HG02938 (cell line): ENCODE data around the gene PTGFRN.
A peak's percentile ranks its signal among the peaks of the same experiment; 100 is the strongest.

Experiments used
- ATAC-seq: cut with Tn5 transposase; IDR thresholded peaks from one replicate; pipeline ENCODE4 v1.9.1; 2021; ENCODE audit warnings: mild to moderate bottlenecking, moderate library complexity; ENCODE audit not compliant: unreplicated experiment

The PTGFRN gene

DNA sequence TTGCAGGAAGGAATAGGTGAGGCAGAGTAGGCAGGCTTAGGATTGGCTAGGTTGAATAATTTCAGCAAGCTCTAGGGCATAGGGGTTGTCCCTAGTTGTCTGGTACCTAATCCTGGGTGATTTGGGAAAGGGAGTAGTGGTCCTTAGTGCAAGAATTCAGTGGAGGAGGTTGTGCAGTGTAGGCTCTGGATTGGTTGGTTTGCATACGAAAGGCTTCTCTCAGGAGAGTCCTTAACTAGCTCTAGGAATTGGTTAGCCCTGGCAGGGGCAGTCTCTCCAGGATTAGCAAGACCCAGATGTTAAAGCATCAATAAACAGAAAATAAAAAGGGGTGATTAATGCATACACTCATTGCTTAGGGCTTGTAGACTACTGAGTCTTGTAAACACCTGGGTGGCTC is 82.2 kb downstream of the PTGFRN start:
- no peak for ATAC-seq

DNA sequence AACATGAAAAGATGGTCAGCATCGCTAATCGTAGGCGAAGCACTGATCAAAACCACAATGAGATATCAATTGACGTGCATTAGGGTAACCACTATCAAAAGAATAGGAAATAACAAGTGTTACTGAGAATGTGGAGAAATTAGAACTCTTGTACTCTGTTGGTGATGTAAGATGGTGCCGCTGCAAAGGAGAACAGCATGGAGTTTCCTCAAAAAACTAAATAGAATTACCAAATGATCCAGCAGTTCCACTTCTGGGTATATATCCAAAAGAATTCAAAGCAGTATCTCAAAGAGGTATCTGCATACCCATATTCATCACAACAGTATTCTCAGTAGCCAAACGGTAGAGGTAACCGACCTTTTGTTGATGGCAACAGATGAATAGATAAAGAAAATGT is 83.6 kb downstream of the PTGFRN start:
- ATAC-seq: no peak

DNA sequence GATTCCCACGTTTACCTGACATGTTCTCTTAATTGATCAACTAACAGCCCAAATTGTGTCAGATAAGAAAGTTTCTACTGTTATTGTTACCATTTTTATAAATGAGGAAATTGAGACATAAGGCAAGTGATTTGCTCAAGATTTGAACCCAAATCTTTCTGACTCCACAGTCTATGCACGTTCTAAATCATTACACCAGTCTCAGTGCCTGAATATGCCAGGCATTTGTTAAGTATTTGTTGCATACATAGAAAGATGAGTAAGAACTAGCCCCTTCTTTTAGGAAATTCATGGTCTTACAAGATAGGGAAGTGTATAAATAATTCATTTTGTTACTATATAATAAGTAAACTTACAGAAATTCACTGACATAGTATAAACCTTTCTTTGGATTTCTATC is 84.7 kb downstream of the PTGFRN start:
- ATAC-seq: no peak

DNA sequence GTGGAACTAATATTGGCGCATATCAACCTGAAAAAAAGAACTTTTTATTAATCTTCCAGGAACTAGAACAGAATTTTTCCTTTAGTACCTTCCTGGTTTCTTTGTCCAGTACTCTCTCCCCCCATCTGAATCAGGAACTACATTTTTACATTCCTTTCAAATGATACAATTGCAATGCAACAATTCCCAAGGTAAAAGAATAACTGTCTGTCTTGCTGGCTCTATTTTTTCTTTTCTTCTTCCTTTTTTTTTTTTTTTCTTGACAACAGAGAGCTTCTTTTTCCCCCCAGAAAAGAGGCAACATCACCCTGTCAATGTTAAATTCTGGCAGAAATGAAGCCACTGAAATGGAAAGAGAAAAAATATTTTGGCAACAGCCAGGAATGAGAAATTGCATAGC is 87.3 kb downstream of the PTGFRN start:
- ATAC-seq: no peak

DNA sequence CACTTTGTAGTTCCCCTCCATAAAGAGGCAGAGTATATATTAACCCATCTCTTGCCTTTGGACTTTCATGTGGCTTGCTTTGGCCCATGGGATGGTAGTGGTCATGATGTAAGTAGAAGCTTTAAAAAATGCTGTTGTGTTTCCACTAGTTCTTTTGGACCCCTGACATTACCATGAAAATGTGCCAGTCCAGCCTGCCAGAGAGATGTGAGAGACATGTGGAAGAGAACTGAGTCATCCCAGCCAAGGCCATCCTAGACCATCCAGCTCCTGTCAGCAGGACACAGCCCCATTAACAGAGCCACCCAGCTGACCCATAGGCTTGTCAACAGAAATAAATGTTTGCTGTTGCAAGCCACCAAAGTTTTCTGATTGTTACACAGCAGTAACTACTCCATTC is 87.9 kb downstream of the PTGFRN start:
- ATAC-seq: no peak

DNA sequence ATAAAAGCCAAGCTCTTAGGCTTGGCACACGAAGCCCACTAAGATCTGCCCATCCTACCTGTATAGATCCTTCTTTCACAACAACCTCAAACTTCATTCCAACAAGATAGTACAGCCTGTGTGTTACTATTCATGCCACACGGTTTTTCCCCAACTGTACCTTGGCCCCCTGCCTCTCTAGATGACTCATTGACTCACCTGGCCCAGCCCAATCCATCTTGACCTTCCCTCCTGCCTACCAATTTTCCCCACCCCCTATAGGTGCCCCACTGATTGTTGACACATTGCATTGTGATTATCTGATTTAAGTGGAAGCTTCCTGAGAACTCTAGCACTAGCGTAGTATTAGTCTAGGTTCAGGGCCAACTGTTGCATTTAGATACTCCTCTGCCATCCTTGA is 89.9 kb downstream of the PTGFRN start:
- no peak for ATAC-seq

DNA sequence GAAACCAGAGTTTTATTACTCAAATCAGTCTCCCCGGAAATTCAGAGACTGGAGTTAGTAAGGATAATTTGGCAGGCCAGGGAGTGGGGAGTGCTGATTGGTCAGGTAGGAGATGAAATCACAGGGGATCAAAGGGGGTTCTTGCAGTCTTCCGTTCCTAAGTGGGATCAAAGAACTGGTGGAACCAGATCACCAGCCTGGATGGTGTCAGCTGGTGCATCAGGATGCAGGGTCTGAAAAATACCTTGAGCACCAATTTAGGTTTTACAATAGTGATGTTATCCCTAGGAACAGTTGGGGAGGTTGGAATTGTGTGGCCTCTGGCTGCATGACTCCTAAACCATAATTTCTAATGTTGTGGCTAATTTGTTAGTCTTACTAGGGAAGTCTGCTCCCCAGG is 90.4 kb downstream of the PTGFRN start:
- no peak for ATAC-seq

DNA sequence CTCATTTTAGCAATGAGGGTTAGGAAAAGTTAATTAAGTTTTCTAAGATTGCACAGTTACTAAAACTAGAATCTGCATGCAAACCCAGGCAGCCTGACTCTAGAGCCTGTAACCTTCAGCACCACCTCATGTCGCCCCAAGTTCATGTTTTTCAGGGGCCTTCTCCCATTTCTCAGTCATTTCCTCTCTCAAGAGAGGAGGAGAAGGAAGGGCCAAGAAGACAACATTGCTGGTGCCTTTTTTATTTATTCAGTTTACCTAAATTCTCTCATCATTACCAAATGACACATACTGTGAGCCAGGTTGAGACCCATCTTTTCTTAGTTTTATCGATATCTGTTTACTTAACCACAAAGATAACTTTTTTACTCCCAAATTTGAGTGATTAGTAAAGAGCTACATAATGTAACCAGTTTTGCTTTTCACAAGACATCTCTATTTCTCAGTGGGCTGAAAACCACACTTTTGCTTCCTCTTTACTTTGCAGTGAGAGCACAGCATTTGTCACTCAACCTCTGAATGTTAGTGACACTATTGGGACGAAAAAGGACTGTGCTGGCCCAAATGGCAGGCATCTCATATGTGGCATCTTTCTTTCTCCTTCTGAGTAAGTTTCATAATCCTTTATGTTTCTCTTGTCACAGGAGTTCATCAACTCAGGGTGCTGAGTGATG is 91.7 kb downstream of the PTGFRN start, which contains the start of gene CD101:
Gene CD101 (plus strand): TSS at position 507 of the 674 bp plus-strand sequence. CDS start 58 bp downstream, at position 565.
- peak; percentile 96 for ATAC-seq

DNA sequence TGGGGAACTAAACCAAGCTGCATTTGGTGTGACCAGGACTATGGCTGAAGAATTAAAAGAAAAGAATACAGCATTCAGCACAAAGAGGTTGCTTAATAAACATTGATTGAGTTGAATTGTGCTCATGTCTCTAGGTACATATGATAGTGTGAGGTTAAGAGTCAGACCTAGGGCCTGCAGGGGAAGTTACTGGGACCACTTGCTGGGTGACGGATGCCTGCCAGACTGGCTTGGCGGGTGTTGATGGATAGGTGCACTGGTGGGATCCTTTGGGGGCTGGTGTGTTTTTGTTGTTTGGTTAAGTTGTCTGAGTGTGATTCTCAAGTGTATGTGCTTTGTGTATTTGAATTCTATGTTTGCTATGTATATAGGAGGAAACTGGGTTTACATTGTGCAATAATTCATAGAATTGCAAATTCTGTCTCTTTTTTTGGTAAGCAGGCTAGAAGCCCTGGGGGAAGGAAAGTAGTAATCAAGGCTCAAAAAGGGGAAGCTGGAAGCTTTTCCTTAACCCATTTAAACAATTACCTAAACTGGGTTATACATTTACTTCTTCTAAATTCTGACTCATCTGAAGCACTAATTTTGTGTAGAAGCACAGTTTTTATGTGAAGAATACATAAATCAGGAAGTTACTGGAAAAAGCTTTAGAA is 93.6 kb downstream of the PTGFRN start:
- no peak for ATAC-seq

DNA sequence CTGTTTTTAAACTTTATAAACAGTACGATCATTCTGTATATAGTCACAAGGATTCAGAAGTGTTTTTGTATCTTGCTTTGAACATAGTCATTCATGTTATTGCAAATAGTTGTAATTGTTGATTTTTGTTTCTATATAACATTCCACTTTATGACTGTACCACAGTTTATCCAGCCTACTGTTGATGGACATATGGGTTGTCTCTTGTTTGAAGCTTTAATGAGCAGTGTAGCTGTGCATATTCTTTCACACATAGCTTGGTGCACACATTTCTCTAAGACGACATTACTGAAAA is 98.0 kb downstream of the PTGFRN start:
- ATAC-seq: no peak

DNA sequence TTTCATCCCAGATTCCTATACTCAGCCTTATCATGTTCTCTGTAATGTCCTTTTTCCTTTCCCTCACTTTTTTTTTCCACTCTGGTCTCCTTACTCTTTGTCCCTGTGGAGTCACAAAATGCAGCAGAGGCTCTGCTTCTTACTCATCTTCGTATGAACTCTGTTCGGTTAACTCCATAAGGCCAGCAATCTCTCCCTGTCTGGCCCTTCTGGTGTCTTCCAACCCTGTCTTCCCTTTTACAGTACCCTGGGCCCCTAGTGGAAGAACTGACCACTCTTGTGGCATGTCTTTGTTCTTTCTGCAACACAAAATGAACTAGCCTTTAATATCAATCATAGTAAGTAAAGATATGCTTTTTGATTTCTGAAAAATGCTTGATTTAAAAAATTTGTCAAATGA is 98.9 kb downstream of the PTGFRN start:
- no peak for ATAC-seq

DNA sequence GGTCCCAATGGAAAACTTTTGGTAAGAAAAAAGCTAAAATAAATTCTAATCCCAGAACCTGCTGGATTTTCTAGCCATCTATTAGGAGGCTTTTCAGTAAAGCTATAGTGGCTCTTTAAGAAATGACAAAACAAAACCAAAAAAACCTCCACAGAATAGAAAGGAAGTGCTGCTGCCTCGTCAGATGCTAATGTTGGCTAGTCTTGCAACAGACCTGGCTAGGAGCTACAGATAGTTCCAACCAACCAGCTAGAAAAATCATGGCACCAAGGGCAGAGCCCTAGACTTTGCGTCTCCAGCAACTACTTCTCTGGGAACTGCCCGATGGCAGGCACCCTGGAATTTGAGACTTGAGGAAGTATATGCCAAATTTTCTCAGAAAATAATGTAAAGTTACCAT is 99.4 kb downstream of the PTGFRN start:
- no peak for ATAC-seq

DNA sequence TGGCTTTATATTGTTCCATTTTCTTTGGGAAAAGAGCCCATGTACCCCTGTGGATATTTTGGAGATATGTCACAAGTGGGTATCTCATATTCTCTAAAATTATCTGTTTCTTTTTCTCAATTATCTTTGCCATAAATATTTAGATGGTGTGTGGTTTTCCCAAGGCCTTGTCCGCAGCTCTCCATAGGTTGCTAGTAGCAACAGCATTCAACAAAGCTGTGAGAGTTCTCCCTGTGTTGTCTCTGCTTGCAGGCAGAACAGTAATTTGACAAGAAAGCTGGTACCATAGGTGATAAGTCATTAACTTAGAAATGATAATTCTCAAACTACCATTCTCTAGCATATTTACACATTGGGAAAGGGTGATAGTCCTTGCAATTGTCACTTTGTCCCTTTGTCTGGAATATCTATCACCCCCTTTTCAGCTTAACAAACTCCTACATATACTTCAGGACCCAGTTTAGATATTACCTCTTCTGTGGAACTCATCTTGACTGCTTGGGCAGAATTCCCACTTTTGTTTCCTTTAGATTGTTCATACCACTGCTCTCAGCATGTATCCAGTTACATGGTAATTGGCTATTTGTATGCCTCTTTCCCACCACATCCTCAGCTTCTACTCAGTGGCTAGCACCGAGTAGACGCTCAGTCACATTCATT is 100.7 kb downstream of the PTGFRN start:
- no peak for ATAC-seq

DNA sequence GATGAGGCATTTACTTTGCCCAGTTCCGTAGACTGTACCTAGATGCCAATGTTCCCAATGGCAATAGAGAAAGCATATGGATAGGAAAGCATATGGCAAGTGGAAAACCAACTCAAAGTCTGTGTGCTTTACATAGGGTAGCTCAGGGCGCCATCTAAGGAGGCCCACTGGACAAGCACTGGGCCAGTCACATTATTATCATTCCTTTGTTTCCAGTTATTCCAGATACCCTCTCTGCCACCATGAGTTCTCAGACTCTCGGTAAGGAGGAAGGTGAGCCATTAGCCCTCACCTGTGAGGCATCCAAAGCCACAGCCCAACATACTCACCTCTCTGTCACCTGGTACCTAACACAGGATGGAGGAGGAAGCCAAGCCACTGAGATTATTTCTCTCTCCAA is 101.6 kb downstream of the PTGFRN start:
- no peak for ATAC-seq

DNA sequence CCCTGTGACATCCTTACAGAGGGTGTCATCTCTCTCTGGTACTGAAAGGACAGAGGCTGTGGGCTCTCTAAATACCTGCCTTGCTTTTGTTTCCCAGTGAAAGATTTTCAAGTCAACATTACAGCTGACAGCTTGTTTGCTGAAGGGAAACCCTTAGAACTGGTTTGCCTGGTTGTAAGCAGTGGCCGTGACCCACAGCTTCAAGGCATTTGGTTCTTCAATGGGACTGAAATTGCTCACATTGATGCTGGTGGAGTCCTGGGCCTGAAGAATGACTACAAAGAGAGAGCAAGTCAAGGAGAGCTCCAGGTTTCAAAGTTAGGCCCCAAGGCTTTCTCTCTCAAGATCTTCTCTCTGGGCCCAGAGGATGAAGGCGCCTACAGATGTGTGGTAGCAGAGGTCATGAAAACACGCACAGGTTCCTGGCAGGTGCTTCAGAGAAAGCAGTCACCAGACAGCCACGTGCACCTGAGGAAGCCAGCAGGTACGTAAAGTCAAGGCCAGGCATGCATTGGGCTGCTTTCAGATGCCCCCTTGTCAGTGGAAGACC is 103.7 kb downstream of the PTGFRN start:
- ATAC-seq: no peak

DNA sequence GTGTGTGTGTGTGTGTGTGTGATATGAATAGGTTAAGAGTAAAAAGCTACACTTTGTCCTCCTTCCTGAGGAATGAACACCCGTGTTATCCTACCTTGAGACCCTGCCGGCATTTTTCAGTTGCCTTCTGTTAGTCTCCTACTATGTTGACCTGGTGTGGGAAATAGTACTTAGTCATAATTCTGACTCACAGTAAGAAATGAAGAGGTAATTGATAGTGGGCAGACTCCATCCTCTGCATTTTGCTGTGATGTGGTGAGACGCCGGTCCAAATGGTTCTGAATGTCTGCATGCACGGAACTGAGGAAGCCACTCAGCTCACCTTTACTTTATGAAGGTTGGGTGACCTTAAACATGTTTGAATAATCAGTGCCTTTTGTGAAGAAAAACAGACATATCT is 104.5 kb downstream of the PTGFRN start:
- ATAC-seq: no peak

DNA sequence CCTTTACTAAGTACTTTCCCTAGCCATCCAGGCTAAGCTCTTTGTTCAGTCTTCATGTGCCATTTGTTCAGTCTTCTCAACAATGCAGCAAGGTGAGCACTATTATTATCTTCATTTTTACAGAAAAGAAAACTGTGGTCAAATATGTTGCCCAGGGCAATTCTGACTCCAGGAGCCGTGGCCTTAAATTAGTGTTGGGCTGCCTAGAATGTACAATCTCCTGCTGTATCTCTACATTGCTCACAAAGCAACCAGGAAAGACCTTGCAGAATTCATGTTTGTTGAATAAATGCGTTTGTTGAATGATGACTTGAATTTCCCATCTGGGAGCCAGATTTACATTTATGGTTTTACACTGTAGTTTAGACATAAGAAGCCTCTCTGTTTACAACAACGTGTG is 106.0 kb downstream of the PTGFRN start:
- ATAC-seq: no peak

DNA sequence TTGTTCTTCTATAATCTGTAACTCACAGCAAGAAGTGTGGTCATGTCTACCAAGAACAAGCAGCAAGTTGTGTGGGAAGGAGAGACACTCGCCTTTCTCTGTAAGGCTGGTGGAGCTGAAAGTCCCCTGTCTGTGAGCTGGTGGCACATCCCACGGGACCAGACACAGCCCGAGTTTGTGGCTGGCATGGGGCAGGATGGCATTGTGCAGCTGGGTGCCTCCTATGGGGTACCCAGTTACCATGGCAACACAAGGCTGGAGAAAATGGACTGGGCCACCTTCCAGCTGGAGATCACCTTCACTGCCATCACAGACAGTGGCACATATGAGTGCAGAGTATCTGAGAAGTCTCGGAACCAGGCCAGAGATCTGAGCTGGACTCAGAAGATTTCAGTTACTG is 107.3 kb downstream of the PTGFRN start:
- ATAC-seq: no peak

DNA sequence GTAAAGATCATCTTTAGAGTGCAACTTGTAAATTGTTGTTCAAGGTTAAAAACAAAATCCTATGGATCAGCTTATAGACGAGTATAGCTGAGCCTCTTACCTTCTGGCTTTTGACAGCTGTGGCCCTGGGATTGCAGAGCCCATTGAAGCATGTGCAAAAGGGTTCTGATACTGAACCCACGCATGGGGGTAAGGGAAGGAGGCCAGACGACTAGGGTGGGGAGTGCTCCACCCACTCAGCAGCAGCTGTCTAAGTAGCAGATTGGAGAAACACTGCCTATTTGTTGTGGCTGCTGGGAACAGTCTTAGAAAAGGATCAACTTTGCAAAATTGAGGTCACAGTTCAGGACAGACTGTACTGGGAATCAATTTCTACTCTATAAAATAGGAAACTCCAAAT is 107.9 kb downstream of the PTGFRN start:
- peak; percentile 45 for ATAC-seq

DNA sequence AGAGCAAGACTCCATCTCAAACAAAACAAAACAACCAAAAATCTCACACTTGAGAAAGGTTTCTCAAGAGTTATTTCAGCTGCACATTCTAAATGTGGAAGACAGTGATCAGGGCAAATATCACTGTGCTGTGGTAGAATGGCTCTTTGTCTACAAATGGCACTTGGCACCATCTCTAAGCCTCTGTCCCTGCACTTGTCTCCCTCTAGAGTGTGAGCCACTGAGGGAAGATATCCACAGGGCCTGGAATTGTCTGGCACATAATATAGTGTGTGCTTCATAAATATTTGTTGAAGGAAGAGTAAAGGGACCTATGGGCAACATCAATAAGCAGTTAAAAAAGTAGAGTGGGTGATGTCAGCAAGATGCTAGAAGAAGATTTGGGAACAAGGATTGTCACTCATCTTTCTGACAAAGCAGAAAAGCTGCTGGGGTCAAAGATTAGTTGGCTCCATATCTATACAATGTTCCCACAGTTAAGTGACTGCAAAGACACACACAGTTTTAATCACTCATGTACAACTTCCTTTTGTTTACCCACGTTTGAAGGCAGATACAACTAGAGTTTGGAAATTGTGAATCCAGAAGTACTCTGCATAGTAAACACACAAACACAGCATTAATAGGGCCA is 110.9 kb downstream of the PTGFRN start:
- ATAC-seq: no peak

DNA sequence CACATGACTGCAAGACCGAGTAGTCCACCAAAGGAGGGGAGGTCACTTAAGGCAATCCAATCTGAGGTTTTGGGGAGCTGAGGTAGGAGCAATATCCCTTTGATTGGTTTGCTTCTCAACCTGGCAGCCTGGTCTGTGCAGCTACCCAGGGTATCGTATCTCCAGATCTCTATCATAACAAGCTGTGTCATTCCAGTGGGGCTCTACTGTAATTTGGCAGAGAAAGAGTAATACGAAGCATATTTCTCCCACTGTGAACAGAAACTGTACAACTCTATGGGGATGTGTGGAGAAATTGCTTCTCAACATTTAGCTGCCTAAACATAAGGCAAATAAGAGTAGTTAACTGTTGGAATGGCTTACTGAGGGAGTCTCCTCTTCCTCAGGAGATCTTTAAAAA is 112.4 kb downstream of the PTGFRN start:
- ATAC-seq: no peak

DNA sequence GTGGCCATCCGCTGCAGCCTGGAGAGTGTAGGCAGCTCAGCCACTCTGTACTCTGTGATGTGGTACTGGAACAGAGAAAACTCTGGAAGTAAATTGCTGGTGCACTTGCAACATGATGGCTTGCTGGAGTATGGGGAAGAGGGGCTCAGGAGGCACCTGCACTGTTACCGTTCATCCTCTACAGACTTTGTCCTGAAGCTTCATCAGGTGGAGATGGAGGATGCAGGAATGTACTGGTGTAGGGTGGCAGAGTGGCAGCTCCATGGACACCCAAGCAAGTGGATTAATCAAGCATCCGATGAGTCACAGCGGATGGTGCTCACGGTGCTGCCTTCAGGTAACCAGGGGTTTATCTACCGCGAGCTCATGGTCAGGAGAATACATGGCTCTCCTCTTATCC is 115.9 kb downstream of the PTGFRN start:
- no peak for ATAC-seq
